NCI-H2171 treated with DMSO at 0.1 percent for 48 hours (cell line): ENCODE measurements around the gene MAP2K3.

Experiments
- DNase-seq: peaks from one replicate; lab custom pipeline; 2025; lab: John Stamatoyannopoulos, UW

Gene MAP2K3

GRCh38 chr17:21252796-21253645, 31.5 kb upstream of the MAP2K3 start, which contains the start of gene NATD1:
NATD1 (minus strand) TSS chr17:21253410; CDS start chr17:21253264, 146 bp downstream.
- peak; percentile 83 for DNase-seq

- DNase-seq = no peak
Measured at GRCh38 chr17:21253646-21254441, 30.7 kb upstream of the MAP2K3 start.

- no peak for DNase-seq
Measured at GRCh38 chr17:21258593-21258992, 25.9 kb upstream of the MAP2K3 start.

GRCh38 chr17:21262259-21262993, 22.1 kb upstream of the MAP2K3 start:
- no peak for DNase-seq

- no peak for DNase-seq
Measured at GRCh38 chr17:21263376-21263775, 21.1 kb upstream of the MAP2K3 start.

GRCh38 chr17:21268596-21269188, 15.8 kb upstream of the MAP2K3 start:
- DNase-seq = no peak

- no peak for DNase-seq
Measured at GRCh38 chr17:21269394-21269793, 15.1 kb upstream of the MAP2K3 start.

GRCh38 chr17:21271454-21272183, 12.9 kb upstream of the MAP2K3 start:
- no peak for DNase-seq

GRCh38 chr17:21272250-21272649, 12.3 kb upstream of the MAP2K3 start:
- DNase-seq = no peak

GRCh38 chr17:21272881-21273792, 11.4 kb upstream of the MAP2K3 start:
- DNase-seq = no peak

GRCh38 chr17:21275047-21275578, 9.4 kb upstream of the MAP2K3 start:
- peak; percentile 48 for DNase-seq

GRCh38 chr17:21275579-21276263, 8.8 kb upstream of the MAP2K3 start:
- peak; percentile 78 for DNase-seq

- DNase-seq = no peak
Measured at GRCh38 chr17:21276264-21276588, 8.3 kb upstream of the MAP2K3 start.

GRCh38 chr17:21277332-21277731, 7.2 kb upstream of the MAP2K3 start:
- DNase-seq = no peak

GRCh38 chr17:21278450-21279197, 5.9 kb upstream of the MAP2K3 start:
- DNase-seq = no peak

GRCh38 chr17:21279198-21279535, 5.3 kb upstream of the MAP2K3 start:
- no peak for DNase-seq

- no peak for DNase-seq
Measured at GRCh38 chr17:21279582-21279981, 4.9 kb upstream of the MAP2K3 start.

- peak; percentile 61 for DNase-seq
Measured at GRCh38 chr17:21280081-21280518, 4.4 kb upstream of the MAP2K3 start.

- DNase-seq = peak; percentile 5
Measured at GRCh38 chr17:21282231-21282630, 2.3 kb upstream of the MAP2K3 start.
